ENCODE data around the gene MINDY4. TPM values are rescaled to one million over a fixed set of nuclear protein-coding genes. Genes with fewer than 3 reads are reported as not detected.

The MINDY4 gene
- total and polyA plus RNA-seq, 2 of the 8 experiments (the other 6 are each of a cell fraction or from before 2014, with no cell fraction given), result 1.3 to 3.6 TPM

DNA sequence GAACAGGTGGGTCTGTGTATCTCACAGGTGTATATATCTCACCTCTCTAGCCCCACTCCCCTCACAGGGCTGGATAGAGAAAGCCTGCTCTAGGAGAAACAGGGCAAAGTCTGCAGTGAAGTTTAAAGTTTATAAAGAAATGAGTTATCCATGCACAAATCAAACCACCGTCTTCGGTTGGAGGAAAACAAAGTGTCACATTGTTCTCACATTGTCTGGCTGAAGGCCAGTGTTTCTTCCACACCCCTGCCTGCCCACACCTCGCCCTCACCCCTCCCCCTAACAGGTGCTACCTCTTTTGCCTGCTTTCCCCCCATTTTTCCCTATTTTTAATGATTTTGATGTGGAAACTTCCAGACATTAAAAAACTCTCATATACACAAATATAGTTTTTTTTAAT lies 166.2 kb downstream of the MINDY4 start (continued):
- TF ChIP-seq, protein P1, sequence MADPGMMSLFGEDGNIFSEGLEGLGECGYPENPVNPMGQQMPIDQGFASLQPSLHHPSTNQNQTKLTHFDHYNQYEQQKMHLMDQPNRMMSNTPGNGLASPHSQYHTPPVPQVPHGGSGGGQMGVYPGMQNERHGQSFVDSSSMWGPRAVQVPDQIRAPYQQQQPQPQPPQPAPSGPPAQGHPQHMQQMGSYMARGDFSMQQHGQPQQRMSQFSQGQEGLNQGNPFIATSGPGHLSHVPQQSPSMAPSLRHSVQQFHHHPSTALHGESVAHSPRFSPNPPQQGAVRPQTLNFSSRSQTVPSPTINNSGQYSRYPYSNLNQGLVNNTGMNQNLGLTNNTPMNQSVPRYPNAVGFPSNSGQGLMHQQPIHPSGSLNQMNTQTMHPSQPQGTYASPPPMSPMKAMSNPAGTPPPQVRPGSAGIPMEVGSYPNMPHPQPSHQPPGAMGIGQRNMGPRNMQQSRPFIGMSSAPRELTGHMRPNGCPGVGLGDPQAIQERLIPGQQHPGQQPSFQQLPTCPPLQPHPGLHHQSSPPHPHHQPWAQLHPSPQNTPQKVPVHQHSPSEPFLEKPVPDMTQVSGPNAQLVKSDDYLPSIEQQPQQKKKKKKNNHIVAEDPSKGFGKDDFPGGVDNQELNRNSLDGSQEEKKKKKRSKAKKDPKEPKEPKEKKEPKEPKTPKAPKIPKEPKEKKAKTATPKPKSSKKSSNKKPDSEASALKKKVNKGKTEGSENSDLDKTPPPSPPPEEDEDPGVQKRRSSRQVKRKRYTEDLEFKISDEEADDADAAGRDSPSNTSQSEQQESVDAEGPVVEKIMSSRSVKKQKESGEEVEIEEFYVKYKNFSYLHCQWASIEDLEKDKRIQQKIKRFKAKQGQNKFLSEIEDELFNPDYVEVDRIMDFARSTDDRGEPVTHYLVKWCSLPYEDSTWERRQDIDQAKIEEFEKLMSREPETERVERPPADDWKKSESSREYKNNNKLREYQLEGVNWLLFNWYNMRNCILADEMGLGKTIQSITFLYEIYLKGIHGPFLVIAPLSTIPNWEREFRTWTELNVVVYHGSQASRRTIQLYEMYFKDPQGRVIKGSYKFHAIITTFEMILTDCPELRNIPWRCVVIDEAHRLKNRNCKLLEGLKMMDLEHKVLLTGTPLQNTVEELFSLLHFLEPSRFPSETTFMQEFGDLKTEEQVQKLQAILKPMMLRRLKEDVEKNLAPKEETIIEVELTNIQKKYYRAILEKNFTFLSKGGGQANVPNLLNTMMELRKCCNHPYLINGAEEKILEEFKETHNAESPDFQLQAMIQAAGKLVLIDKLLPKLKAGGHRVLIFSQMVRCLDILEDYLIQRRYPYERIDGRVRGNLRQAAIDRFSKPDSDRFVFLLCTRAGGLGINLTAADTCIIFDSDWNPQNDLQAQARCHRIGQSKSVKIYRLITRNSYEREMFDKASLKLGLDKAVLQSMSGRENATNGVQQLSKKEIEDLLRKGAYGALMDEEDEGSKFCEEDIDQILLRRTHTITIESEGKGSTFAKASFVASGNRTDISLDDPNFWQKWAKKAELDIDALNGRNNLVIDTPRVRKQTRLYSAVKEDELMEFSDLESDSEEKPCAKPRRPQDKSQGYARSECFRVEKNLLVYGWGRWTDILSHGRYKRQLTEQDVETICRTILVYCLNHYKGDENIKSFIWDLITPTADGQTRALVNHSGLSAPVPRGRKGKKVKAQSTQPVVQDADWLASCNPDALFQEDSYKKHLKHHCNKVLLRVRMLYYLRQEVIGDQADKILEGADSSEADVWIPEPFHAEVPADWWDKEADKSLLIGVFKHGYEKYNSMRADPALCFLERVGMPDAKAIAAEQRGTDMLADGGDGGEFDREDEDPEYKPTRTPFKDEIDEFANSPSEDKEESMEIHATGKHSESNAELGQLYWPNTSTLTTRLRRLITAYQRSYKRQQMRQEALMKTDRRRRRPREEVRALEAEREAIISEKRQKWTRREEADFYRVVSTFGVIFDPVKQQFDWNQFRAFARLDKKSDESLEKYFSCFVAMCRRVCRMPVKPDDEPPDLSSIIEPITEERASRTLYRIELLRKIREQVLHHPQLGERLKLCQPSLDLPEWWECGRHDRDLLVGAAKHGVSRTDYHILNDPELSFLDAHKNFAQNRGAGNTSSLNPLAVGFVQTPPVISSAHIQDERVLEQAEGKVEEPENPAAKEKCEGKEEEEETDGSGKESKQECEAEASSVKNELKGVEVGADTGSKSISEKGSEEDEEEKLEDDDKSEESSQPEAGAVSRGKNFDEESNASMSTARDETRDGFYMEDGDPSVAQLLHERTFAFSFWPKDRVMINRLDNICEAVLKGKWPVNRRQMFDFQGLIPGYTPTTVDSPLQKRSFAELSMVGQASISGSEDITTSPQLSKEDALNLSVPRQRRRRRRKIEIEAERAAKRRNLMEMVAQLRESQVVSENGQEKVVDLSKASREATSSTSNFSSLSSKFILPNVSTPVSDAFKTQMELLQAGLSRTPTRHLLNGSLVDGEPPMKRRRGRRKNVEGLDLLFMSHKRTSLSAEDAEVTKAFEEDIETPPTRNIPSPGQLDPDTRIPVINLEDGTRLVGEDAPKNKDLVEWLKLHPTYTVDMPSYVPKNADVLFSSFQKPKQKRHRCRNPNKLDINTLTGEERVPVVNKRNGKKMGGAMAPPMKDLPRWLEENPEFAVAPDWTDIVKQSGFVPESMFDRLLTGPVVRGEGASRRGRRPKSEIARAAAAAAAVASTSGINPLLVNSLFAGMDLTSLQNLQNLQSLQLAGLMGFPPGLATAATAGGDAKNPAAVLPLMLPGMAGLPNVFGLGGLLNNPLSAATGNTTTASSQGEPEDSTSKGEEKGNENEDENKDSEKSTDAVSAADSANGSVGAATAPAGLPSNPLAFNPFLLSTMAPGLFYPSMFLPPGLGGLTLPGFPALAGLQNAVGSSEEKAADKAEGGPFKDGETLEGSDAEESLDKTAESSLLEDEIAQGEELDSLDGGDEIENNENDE (IDR thresholded peaks at IDR 0.05; ENCODE audit: insufficient replicate concordance, low read length), result no peak
- TF ChIP-seq KDM1A (IDR thresholded peaks at IDR 0.05; ENCODE audit: borderline replicate concordance, low read length) (no peak), SUZ12 (IDR thresholded peaks at IDR 0.05; ENCODE audit: low read length) (no peak)
- TF ChIP-seq, protein P2, sequence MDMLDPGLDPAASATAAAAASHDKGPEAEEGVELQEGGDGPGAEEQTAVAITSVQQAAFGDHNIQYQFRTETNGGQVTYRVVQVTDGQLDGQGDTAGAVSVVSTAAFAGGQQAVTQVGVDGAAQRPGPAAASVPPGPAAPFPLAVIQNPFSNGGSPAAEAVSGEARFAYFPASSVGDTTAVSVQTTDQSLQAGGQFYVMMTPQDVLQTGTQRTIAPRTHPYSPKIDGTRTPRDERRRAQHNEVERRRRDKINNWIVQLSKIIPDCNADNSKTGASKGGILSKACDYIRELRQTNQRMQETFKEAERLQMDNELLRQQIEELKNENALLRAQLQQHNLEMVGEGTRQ (IDR thresholded peaks at IDR 0.05; ENCODE audit: low read length), result no peak

Data from H1 (cell line).